ENCODE data around the gene CDKAL1.

The CDKAL1 gene

GRCh38 chr6:20991910-20992309, 457.7 kb downstream of the CDKAL1 start:
- DNase-seq, result no peak

- no peak for DNase-seq
Measured at GRCh38 chr6:20996099-20996498, 461.8 kb downstream of the CDKAL1 start.

- DNase-seq, result no peak
Measured at GRCh38 chr6:20997143-20997769, 463.0 kb downstream of the CDKAL1 start.

GRCh38 chr6:20997770-20998147, 463.5 kb downstream of the CDKAL1 start:
- DNase-seq, result no peak

- DNase-seq, result peak in 1 of 2 experiments; percentile 72
Measured at GRCh38 chr6:20998748-20999448, 464.6 kb downstream of the CDKAL1 start.

- no peak for DNase-seq
Measured at GRCh38 chr6:21000331-21000801, 466.1 kb downstream of the CDKAL1 start.

GRCh38 chr6:21001736-21002135, 467.5 kb downstream of the CDKAL1 start:
- DNase-seq, result no peak

- peak; percentile 4 to 58 for DNase-seq
Measured at GRCh38 chr6:21003780-21004541, 469.7 kb downstream of the CDKAL1 start.

GRCh38 chr6:21005816-21006570, 471.7 kb downstream of the CDKAL1 start:
- DNase-seq, result no peak

- DNase-seq, result no peak
Measured at GRCh38 chr6:21019614-21020013, 485.4 kb downstream of the CDKAL1 start.

- no peak for DNase-seq
Measured at GRCh38 chr6:21022343-21023107, 488.3 kb downstream of the CDKAL1 start.

GRCh38 chr6:21023210-21023609, 489.0 kb downstream of the CDKAL1 start:
- no peak for DNase-seq

- no peak for DNase-seq
Measured at GRCh38 chr6:21024616-21025015, 490.4 kb downstream of the CDKAL1 start.

GRCh38 chr6:21026576-21027273, 492.5 kb downstream of the CDKAL1 start:
- DNase-seq, result no peak

- no peak for DNase-seq
Measured at GRCh38 chr6:21027507-21027906, 493.2 kb downstream of the CDKAL1 start.

GRCh38 chr6:21031182-21031581, 496.9 kb downstream of the CDKAL1 start:
- DNase-seq, result no peak

- no peak for DNase-seq
Measured at GRCh38 chr6:21033084-21033483, 498.8 kb downstream of the CDKAL1 start.

- DNase-seq, result no peak
Measured at GRCh38 chr6:21033575-21034026, 499.3 kb downstream of the CDKAL1 start.

GRCh38 chr6:21034345-21034744, 500.1 kb downstream of the CDKAL1 start:
- DNase-seq, result no peak

GRCh38 chr6:21037453-21037852, 503.2 kb downstream of the CDKAL1 start:
- no peak for DNase-seq

- peak in 1 of 2 experiments; percentile 76 for DNase-seq
Measured at GRCh38 chr6:21039926-21040325, 505.7 kb downstream of the CDKAL1 start.
